ACC112 (cell line): ENCODE data around the gene SLC2A13.
"Not testable (repeated sequence)": the region's sequence is repeated elsewhere in the genome, so short reads cannot be mapped to it uniquely, and the experiment has no call there.

Experiments used
- H2AFZ ChIP-seq: fragments of 200-600 bp; sonication (generic); one replicate; pipeline ENCODE4 v1.6.0; 2017; ENCODE audit warnings: antibody characterized with exemption, low read length; ENCODE audit not compliant: unreplicated experiment
- H3K27ac ChIP-seq: fragments of 200-600 bp; sonication (generic); 2 replicates; pipeline ENCODE4 v1.5.1; 2014; ENCODE audit warnings: low read depth, mild to moderate bottlenecking, antibody characterized with exemption, low read length, moderate library complexity
- H3K27me3 ChIP-seq: fragments of 200-600 bp; sonication (generic); 2 replicates; pipeline ENCODE4 v1.6.1; 2014; ENCODE audit warnings: mild to moderate bottlenecking, antibody characterized with exemption, low read length, moderate library complexity, mixed read lengths; ENCODE audit not compliant: insufficient read depth
- H3K36me3 ChIP-seq: fragments of 200-600 bp; sonication (generic); 2 replicates; pipeline ENCODE4 v1.6.1; 2016; ENCODE audit warnings: mild to moderate bottlenecking, antibody characterized with exemption, low read length, moderate library complexity, mixed read lengths; ENCODE audit not compliant: insufficient read depth
- H3K4me1 ChIP-seq: fragments of 200-600 bp; sonication (generic); one replicate; pipeline ENCODE4 v1.6.1; 2016; ENCODE audit warnings: low read length, mixed read lengths; ENCODE audit not compliant: insufficient read depth, unreplicated experiment, control insufficient read depth
- H3K4me3 ChIP-seq: fragments of 200-600 bp; sonication (generic); 2 replicates; pipeline ENCODE4 v1.5.1; 2014; ENCODE audit warnings: mild to moderate bottlenecking, low read depth, low read length
- H3K79me2 ChIP-seq: fragments of 200-600 bp; sonication (generic); one replicate; pipeline ENCODE4 v1.6.0; 2016; ENCODE audit warnings: low read length; ENCODE audit not compliant: control insufficient read depth, unreplicated experiment, insufficient read depth

SLC2A13 gene

GRCh38 chr12:39813776-39814175, 292.1 kb downstream of the SLC2A13 start:
- no peak overlapping the region for H3K4me3 ChIP-seq

GRCh38 chr12:39812456-39812855, 293.4 kb downstream of the SLC2A13 start:
- H3K4me1 ChIP-seq, H3K36me3 ChIP-seq, H3K27me3 ChIP-seq, H2AFZ ChIP-seq, H3K4me3 ChIP-seq, H3K79me2 ChIP-seq, H3K27ac ChIP-seq: not testable (repeated sequence)

More at GRCh38 chr12:39813776-39814175, 292.1 kb downstream of the SLC2A13 start:
- Histone ChIP-seq H3K27ac (no peak overlapping the region), H2AFZ (peak overlapping the region; percentile 56), H3K27me3 (no peaks in the 10 kb centered on the region), H3K4me1 (peaks cover 3% of the 10 kb centered on the region), H3K79me2 (no peaks in the 10 kb centered on the region), H3K36me3 (no peaks in the 10 kb centered on the region; the same call in 1 of the 2 replicates)

GRCh38 chr12:39807043-39807442, 298.8 kb downstream of the SLC2A13 start:
- Histone ChIP-seq H3K4me1 (no peaks in the 10 kb centered on the region), H3K27me3 (no peaks in the 10 kb centered on the region), H3K4me3 (no peak overlapping the region), H3K79me2 (no peaks in the 10 kb centered on the region), H2AFZ (no peak overlapping the region), H3K36me3 (no peaks in the 10 kb centered on the region; the same call in 1 of the 2 replicates), H3K27ac (no peak overlapping the region)

- H3K4me1 ChIP-seq: no peaks in the 10 kb centered on the region
- H3K4me3 ChIP-seq: no peak overlapping the region
- H2AFZ ChIP-seq: no peak overlapping the region
- no peak overlapping the region for H3K27ac ChIP-seq
- H3K27me3 ChIP-seq: no peaks in the 10 kb centered on the region
- H3K79me2 ChIP-seq: no peaks in the 10 kb centered on the region
- H3K36me3 ChIP-seq: no peaks in the 10 kb centered on the region; the same call in 1 of the 2 replicates
These were observed 300.2 kb downstream of the SLC2A13 start for GRCh38 chr12:39805651-39806050.

- H3K36me3 ChIP-seq: no peaks in the 10 kb centered on the region
- H3K27ac ChIP-seq: no peak overlapping the region
- no peaks in the 10 kb centered on the region for H3K79me2 ChIP-seq
- no peak overlapping the region for H3K4me3 ChIP-seq
- H2AFZ ChIP-seq: no peak overlapping the region
- no peaks in the 10 kb centered on the region for H3K27me3 ChIP-seq
- H3K4me1 ChIP-seq: no peaks in the 10 kb centered on the region
These were observed 301.0 kb downstream of the SLC2A13 start for GRCh38 chr12:39804898-39805297.

GRCh38 chr12:39804479-39804878, 301.4 kb downstream of the SLC2A13 start:
- H3K36me3 ChIP-seq: no peaks in the 10 kb centered on the region
- H3K79me2 ChIP-seq: no peaks in the 10 kb centered on the region
- no peaks in the 10 kb centered on the region for H3K4me1 ChIP-seq
- no peak overlapping the region for H2AFZ ChIP-seq
- no peak overlapping the region for H3K27ac ChIP-seq
- no peaks in the 10 kb centered on the region for H3K27me3 ChIP-seq
- no peak overlapping the region for H3K4me3 ChIP-seq

- Histone ChIP-seq H3K79me2 (no peaks in the 10 kb centered on the region), H3K27me3 (no peaks in the 10 kb centered on the region), H3K4me3 (no peak overlapping the region), H3K27ac (no peak overlapping the region), H3K36me3 (no peaks in the 10 kb centered on the region), H2AFZ (no peak overlapping the region), H3K4me1 (no peaks in the 10 kb centered on the region)
These were observed 302.7 kb downstream of the SLC2A13 start for GRCh38 chr12:39803151-39803550.

GRCh38 chr12:39798977-39799376, 306.9 kb downstream of the SLC2A13 start:
- Histone ChIP-seq H3K27ac (no peak overlapping the region), H3K36me3 (no peaks in the 10 kb centered on the region), H3K4me1 (no peaks in the 10 kb centered on the region), H3K27me3 (no peaks in the 10 kb centered on the region), H2AFZ (no peak overlapping the region), H3K79me2 (no peaks in the 10 kb centered on the region), H3K4me3 (no peak overlapping the region)

- H3K4me3 ChIP-seq: no peak overlapping the region
- no peaks in the 10 kb centered on the region for H3K36me3 ChIP-seq
- no peaks in the 10 kb centered on the region for H3K79me2 ChIP-seq
- H2AFZ ChIP-seq: no peak overlapping the region
- H3K4me1 ChIP-seq: no peaks in the 10 kb centered on the region
- H3K27ac ChIP-seq: no peak overlapping the region
- no peaks in the 10 kb centered on the region for H3K27me3 ChIP-seq
These were observed 307.5 kb downstream of the SLC2A13 start for GRCh38 chr12:39798429-39798828.

- Histone ChIP-seq H3K36me3 (no peaks in the 10 kb centered on the region), H3K27ac (no peak overlapping the region), H2AFZ (no peak overlapping the region), H3K27me3 (no peaks in the 10 kb centered on the region), H3K79me2 (no peaks in the 10 kb centered on the region), H3K4me1 (no peaks in the 10 kb centered on the region), H3K4me3 (no peak overlapping the region)
These were observed 310.4 kb downstream of the SLC2A13 start for GRCh38 chr12:39795481-39795880.

GRCh38 chr12:39792938-39793337, 312.9 kb downstream of the SLC2A13 start:
- Histone ChIP-seq H2AFZ (no peak overlapping the region), H3K27ac (no peak overlapping the region), H3K36me3 (no peaks in the 10 kb centered on the region)

More at GRCh38 chr12:39792938-39793337, 312.9 kb downstream of the SLC2A13 start:
- no peaks in the 10 kb centered on the region for H3K27me3 ChIP-seq
- H3K79me2 ChIP-seq: no peaks in the 10 kb centered on the region
- no peak overlapping the region for H3K4me3 ChIP-seq
- no peaks in the 10 kb centered on the region for H3K4me1 ChIP-seq
